NCI-H82 treated with DMSO at 0.1 percent for 48 hours (cell line): ENCODE data around the gene SCAMP3.
"Not testable (repeated sequence)": the region's sequence is repeated elsewhere in the genome, so short reads cannot be mapped to it uniquely, and the experiment has no call there.

ENCODE experiments used
- DNase-seq: peaks from one replicate; lab custom pipeline; 2025; ENCODE audit not compliant: unreplicated experiment; lab: John Stamatoyannopoulos, UW

SCAMP3 gene

DNA sequence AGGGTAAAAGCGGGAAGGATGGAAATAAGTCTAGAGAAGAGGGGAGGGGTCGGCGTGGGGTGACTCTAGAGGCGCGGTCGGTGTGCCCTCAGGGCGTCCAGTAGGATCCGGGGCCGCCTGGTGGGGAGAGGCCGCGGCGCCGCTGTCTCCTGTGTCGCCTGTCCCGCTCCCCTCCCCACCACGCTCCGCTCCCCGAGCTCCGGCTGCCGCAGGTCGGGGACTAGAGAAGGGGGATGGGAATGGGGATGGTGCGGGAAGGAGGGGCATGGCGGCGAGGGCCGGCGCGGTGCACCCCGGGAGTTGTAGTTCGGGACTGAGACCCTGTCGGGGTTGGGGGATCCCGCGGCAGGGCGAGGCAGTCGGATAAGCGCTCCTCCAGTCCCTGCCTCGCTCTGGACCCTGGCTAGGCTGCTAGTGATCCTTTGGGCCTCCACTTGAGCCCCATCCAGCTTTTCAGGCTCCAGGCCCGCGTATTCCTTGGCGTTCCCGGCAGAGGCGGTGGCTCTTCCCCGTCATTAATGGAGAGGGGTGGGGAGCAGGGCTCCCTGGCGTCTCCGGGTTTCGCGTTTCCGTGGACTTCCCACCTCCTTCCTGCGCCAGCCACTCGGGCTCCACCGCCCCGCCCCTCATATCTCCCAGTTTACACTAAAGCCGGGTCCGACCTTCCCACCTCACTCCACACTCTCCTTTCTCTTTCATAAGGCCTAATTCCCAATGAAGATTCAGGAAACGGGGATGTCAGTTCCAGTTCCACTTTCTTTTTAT lies 6.7 kb downstream of the SCAMP3 start, which contains the start of gene ENTREP3:
Gene ENTREP3, minus strand, starts transcription at position 241 of the 765 bp plus-strand sequence. CDS start 606 bp downstream, outside the sequence.
- peak; percentile 78 for DNase-seq

DNA sequence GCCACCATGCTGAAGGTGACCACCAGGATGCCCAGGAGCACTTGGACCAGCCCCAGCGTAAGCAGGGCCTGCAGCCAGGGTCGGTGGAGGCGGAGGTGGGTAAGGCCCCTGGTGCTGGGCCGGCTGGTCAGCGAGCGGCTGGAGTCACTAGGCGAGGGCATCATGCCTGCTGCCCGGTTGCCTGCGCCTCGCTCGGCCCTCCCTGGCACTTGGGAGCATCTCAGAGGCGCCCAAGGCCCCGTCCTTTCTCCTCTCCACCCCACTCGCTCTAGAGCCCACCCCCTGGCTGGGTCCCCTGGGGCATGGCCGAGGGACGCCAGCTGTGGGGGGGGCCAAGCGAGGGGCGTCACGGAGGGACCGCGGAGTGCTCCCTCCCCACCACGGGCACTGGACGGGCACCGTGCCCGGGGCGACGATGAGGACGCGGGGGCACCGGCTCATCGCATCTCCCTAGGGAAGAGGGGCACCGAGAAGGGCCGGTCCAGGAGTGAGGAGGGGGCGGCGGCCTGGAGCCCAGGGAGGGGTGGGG lies 7.4 kb downstream of the SCAMP3 start:
- DNase-seq: no peak

DNA sequence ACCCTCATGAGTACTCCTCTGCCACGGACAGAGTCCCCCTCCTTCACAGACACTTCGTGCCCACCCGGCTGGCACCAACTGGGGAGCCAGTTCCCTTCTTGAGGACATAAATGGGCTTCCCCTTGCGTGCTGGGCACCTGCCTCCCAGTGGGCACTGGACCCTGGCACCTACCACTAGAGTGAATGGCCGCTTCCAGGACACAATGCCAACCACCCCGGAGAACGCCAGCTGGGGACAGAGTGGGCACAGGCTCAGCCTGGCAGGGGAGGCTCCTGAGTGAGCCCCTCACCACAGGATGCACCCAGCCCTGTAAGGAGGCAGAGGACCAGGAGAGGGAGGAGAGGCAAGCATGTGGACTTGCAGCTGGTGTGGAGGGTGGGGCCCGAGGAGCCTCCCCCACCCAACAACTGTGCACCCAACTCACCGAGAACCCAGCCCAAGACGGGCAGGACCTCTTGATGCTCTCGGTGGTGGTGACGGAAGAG lies 7.9 kb downstream of the SCAMP3 start:
- no peak for DNase-seq

DNA sequence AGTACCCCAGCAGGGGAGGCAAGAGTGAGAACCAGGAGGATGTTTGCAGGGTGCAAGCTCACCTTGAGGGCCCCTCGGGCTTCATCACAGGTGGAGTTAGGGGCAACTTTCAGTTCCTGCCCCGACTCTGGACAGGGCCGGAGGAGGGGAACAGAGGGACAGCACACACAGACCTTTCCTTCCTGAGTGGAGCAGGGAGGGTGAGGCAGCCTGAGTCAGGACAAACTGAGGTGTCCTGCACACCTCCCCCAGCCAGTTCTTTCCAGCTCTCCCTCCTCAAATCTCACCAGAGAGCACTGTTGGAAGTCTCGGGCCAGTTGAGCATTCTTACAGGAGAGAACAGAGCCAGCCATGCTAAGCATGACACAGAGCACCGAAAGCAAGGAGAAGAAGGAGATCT lies 8.4 kb downstream of the SCAMP3 start:
- DNase-seq: no peak

DNA sequence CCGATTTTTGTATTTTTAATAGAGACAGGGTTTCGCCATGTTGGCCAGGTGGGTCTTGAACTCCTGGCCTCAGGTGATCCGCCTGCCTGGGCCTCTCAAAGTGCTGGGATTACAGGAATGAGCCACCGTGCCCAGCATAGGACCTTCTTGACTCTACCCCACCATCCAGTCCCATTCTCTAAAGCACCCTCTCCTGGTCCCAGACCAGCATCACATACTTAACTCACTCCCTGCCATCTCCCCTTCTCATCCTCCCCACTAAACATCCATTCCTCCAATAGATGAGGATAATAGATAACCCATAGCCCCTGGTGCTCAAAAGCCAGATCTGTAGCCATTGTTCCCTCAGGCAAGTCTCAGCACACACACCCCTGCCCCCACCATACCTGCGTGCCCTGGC lies 9.0 kb downstream of the SCAMP3 start:
- DNase-seq: no peak

DNA sequence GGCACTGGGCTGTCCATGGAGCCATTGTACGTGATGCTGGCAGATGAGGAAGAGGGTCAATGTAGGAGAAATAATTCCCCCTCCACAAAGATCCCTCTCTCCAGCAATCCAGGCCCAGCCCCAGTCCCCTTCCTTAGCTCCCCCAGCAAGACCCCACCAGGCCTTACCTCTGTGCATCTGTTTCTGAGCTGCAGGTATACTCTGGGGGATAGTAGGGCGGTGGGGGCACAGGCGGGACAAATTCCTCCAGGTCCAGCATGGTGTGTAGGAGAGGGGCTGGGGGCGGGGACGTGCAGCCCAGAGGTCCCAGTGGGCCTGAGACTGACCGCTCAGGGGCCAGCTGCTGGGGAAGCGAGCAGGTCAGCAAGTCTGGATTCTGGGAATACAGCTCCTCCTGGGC lies 10.6 kb downstream of the SCAMP3 start:
- no peak for DNase-seq

DNA sequence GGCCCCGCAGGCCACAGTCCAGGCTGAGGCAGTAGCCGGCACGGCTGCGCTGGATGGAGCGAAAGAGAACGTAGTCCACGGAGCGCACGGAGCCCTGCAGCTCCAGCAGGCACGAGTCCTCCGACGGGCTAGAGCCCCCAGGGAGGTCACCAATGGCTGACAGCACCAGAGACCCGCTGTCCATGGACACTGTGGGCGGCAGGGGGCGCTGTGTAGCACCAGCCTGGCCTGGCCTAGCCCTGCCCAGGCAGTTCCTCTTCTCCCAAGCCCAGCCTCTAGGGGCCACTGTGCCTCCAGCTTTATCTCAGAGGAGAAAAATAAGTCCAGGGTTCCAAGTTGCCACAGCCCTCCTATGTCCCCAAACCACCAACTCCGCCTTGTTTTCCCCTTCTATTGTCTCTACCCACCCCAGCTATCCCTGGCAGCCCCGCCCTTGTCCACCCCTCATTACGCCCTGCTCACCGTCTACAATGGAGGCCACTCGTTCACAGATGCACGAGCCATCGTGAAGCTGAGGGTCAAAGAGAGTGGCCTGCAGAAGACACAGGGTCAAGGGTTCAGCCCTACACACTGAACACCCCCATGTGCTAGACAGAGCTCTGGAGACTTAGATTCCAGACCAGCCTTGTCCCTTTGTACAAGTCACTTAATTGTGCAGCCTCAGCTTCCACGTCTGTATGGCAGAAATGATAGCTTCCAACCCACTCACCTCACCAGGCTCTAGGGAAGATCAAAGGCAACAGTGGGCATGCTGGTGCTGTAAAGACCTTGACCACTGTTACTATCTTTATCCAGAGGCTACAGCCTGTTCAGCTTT lies 11.3 kb downstream of the SCAMP3 start:
- DNase-seq: peak; percentile 91

DNA sequence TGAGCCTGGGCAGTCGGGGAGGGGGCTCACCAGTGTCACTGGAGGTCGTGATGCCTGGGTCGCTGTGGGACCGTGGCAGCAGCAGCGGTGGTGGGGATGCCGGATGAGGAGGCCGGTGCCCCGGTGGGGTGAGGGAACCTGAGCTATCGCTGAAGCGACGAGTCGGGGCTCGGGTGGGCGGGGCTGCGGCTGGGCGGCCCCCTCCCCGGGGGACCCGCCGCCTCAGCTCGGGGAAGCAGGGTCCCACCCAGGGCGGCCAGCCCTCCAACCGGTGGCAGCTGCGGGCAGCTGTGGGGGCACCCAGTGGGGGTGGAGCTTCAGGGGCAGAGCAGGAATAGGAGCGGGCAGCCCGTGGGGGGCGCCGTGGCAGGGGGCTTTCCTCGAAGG lies 11.9 kb downstream of the SCAMP3 start:
- DNase-seq: no peak

DNA sequence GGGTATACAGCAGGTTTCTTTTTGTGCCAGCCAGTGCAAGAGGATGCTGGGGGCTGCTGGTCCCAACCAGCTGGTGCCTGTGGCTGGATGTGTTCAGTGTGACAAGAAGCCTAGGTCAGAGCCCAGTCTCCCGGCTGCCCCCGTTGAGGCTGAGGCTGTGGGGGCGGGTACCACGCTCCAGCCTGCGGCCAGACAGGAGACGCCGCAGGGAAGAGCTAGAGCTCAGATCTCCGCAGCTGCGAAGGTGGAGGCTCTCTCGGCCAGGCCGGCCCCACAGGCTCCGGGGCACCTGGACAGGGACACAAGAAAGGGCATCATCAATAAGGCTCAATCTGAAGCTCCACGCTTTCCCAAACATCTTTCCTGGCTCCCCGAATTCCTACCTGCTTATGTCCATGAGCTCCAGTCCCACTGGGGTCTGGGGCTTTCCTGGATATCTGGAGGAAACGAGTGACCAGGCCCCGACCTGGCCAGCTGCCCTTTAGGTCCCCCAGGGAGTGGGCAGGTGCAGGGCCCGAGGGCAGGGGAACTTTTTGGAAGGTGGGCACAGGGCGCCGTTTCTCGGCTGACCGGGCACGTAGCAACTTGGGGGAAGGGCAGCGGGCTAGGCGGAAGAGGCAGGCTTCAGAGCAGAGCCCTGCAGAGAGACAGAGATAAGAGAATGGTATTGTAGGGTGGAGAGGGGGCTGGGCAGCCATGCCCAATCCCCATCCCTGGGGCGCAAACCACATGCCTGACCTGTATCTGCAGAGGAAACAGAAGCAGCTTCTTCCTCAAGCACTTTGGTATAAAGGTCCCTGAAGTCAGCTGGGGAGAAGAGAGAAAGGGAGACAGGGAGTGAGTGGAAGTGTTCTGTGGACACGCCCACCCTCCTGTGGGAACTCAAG lies 14.2 kb downstream of the SCAMP3 start:
- no peak for DNase-seq

DNA sequence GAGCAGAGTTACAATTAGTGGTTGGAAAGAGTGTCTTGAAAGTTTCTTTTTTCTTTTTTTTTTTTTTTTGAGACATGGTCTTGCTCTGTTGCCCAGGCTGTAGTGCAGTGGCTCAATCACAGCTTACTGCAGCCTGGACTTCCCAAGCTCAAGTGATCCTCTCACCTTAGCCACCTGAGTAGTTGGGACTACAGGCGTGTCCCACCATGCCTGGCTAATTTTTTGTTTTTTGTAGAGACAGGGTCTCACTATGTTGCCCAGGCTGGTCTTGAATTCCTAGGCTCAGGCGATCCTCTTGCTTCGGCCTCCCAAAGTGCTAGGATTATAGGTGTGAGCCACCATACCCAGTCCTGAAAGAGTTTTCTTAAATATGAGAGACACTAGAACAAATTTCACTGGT lies 15.4 kb downstream of the SCAMP3 start:
- not testable (repeated sequence) for DNase-seq

DNA sequence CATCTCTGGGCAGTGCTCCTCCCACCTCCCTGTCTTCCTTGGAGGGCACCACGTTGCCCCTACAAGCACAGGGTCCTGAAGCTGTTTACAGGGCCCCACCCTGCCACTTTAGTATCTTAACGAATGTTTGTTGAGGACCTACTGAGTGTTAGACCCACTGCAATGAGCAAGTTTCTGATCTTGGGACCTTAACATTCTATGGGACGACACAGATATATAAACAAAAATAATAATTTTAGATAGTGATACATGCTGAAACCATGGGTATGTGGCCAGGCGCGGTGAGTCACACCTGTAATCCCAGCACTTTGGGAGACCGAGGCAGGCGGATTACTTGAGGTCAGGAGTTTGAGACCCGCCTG lies 17.0 kb downstream of the SCAMP3 start:
- no peak for DNase-seq

DNA sequence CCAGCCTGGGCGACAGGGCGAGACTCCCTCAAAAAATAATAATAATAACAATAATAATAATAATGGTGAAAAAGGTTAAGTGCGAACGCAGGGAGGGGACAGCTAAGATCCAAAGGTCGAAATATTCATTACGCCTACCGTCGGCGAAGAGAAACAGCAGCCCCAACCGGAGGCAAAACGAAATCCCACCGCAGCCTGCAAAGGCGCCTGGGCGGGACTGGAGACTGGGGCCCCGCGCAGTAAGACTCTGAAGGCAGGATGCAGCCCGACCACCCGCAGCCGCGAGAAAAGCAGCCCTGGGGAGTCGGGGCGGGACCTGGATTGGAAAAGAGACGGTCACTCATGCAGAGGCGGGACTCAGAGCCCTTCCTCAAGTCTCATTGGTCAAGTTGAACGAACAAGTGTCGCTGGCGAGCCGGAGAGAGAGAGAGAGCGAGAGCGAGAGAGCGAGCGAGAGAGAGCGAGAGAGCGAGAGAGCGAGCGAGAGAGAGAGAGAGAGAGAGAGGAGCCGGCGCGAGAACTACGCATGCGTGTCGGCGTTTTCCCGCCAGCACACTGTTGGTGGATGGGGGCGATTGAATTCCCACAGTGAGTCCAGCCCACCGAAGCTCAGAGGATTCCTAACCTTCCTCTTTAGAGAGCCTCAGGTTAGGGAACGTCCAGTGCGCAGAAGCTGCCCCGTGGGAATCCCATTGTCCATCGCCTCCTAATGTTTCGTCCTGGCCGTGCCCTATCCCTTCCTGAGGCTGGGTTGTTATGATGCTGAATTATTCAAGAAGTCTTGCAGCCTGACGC lies 17.6 kb downstream of the SCAMP3 start:
- peak; percentile 98 for DNase-seq

DNA sequence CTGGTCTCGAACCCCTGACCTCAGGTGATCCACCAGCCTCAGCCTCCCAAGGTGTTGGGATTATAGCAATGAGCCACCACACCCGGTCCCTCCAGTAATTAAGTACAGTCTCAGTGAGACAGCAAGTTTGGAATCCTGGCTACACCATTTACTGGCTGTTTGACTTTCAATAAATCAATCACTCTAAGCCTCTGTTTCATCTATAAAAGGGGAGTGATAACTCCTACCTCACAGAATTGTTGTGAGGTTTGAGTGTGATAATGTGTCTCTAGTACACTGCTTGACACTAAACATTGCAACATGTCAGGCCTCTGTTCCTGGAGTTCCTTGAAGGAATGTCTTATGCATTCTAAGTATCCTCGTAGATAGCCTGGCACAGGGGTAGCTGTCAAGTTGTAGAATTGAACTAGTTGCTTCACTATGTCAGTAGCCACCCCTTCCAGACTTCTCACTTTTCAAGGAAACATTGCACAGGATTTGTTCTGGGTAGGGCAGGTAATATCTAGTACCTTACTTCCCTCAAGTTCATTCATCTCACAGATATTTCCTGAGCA lies 19.3 kb downstream of the SCAMP3 start:
- no peak for DNase-seq

DNA sequence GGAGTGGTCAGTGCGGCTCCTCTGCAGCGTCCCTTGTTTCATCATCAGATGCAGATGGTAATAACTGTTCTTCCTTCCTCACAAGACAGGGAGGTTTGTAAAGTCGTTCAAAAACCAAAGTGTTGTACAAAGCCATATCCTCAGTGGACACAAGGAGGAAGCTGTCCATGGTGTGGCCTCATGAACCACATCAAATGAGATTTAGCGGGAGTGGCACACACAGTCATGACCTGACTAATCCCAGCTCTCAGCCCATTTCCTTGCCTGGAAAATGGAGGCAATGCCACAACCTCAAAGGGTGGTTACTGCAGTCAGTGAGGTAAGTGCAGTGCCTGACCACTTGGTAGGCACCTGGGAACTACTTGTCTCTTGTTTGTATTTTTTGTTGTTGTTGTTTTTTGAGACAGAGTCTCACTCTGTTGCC lies 20.3 kb downstream of the SCAMP3 start:
- no peak for DNase-seq

DNA sequence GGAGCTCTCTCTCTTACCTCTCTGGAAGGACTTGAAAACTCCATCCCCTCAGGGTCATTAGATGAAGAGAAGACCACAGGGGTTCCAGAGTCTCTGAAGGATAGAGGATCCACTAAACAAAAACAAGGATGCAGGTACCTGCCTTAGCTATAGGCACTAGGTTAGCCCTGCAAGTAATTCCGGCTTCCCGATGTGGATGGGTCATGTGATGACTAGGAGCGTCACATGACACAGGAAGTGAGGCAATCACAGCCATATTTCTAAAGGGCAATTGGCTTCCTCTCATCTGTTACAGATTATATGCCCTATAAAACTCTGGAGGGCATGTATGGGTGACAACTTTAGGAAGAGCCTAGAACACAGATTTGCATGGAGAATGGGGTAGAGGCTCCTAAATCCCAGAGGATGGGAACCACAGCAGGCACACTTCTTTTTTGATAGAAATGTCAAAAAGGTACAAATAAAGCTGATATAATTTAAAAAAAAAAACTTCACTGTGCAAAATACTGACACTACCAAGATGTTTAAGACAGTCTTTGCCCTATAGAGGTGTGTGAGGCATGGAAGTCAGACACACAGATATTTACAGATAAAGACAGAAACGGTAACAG lies 21.0 kb downstream of the SCAMP3 start:
- peak; percentile 71 for DNase-seq

DNA sequence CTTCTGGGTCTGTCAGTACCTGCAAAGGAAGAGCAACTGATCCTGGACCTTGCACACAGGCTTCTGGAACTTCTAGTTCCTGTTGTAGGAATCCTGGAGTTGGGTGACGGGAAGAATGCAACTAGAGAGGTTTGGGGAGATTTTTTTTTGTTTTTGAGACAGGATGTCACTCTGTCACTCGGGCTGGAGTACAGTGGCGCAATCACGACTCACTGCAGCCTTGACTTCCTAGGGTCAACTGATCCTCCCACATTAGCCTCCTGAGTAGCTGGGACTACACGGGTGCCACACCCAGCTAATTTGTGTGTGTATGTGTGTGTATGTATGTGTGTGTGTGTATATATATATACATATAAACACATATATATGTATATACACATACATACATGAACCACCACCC lies 25.7 kb downstream of the SCAMP3 start:
- no peak for DNase-seq

DNA sequence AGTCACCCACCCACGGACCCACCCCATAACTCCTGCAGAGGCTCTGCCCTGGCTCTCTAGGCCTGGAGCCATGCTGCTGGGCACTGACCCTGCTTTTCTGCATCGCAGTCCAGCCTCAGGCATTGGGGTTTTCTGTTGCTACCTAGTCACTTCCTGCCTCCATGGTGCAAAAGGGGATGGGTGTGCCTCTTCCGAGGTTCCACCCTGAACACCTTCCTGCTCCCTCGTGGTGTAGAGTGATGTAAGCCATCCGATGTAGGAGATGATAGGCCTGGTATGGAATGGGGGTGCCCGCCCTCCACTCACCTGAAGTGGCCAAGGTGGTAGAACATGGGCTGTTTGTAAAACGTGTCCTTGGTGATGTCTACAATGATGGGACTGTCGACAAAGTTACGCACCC lies 26.8 kb downstream of the SCAMP3 start:
- DNase-seq: not testable (repeated sequence)

DNA sequence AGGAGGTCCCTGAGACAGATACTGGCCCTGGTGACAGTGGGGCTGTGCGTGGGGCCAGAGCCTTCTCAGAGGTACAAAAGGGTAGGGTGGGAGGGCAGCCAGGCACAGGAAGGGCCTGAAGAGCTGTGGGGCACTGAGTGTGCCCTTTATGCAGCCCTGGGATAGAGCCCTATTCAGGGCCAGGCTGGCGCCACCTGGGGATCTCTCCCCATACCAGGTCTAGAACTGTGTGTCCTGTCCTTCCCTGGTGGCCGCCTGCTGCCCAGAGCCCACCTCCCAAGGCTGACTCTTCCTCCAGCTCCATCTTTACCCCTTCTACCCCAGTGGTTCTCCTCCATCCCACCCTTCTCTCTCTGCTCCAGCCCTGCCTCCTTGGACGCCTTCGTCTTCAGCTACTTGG lies 28.7 kb downstream of the SCAMP3 start:
- DNase-seq: not testable (repeated sequence)
